HepG2 (cell line): ENCODE results near the gene KRTAP5-6. TPM values are rescaled to one million over a fixed set of nuclear protein-coding genes. Genes with fewer than 3 reads are reported as not detected.

Experiments
- GRHL1 ChIP-seq: sonication (generic); formaldehyde crosslinking; conservative IDR thresholded peaks from 2 replicates; pipeline ENCODE4 v1.8.0; 2022; ENCODE audit warnings: missing genetic modification reagents
- HNRNPH1 ChIP-seq: fragments of 200-400 bp; formaldehyde crosslinking; optimal IDR thresholded peaks from 2 replicates; pipeline ENCODE3; 2017; ENCODE audit warnings: mild to moderate bottlenecking, low read depth, low read length
- KAT2B ChIP-seq: fragments of 150-350 bp; IDR thresholded peaks from 2 replicates; pipeline ENCODE4 v1.6.1; 2014; ENCODE audit warnings: low read depth, low read length, borderline replicate concordance
- MYNN ChIP-seq: sonication (generic); formaldehyde crosslinking; IDR thresholded peaks from 2 replicates; pipeline ENCODE4 v1.4.0; 2020; ENCODE audit warnings: mild to moderate bottlenecking, low read depth, missing genetic modification reagents
- NFAT5 ChIP-seq: sonication (generic); formaldehyde crosslinking; IDR thresholded peaks from 2 replicates; pipeline ENCODE4 v1.4.0; 2020; ENCODE audit warnings: missing genetic modification reagents
- RARG ChIP-seq: sonication (generic); formaldehyde crosslinking; IDR thresholded peaks from 2 replicates; pipeline ENCODE4 v1.4.0; 2020; ENCODE audit warnings: low read depth, mild to moderate bottlenecking, missing genetic modification reagents
- SNAI1 ChIP-seq: sonication (generic); formaldehyde crosslinking; IDR thresholded peaks from 2 replicates; pipeline ENCODE4 v1.5.0; 2020; ENCODE audit warnings: mild to moderate bottlenecking, missing genetic modification reagents, borderline replicate concordance
- YEATS2 ChIP-seq: sonication (generic); formaldehyde crosslinking; IDR thresholded peaks from 2 replicates; pipeline ENCODE4 v1.4.0; 2020; ENCODE audit warnings: missing genetic modification reagents, borderline replicate concordance
- ZNF468 ChIP-seq: sonication (generic); formaldehyde crosslinking; IDR thresholded peaks from 2 replicates; pipeline ENCODE4 v1.8.0; 2022; ENCODE audit warnings: mild to moderate bottlenecking, moderate library complexity, missing genetic modification reagents
- ZNF496 ChIP-seq: sonication (generic); formaldehyde crosslinking; IDR thresholded peaks from 2 replicates; pipeline ENCODE4 v1.8.1; 2023; ENCODE audit warnings: mild to moderate bottlenecking, moderate library complexity, missing genetic modification reagents; ENCODE audit not compliant: insufficient replicate concordance
- ZNF768 ChIP-seq: sonication (generic); formaldehyde crosslinking; IDR thresholded peaks from 2 replicates; pipeline ENCODE4 v1.4.0; 2020; ENCODE audit warnings: missing genetic modification reagents
- ZNF775 ChIP-seq: sonication (generic); formaldehyde crosslinking; IDR thresholded peaks from 2 replicates; pipeline ENCODE4 v1.4.0; 2020; ENCODE audit warnings: missing genetic modification reagents, mild to moderate bottlenecking, moderate library complexity, borderline replicate concordance
- polyA plus RNA-seq, 8 experiments: library from polyadenylated mRNA; depleted of rRNA in 3 of 8; stranded (reverse) in 7 of 8; unstranded in 1 of 8; fragments of >200 nt; fragmentation: Illumina TruSeq in 4 of 8; extraction: Trizol in 4 of 8; gene quantifications; 2 replicates each; pipeline versions ENCODE4 v1.2.1 to v1.2.3, GENCODE V29; 2011 to 2016; ENCODE audit warnings: low read depth in 4 of 8, missing spikeins in 1 of 8, mixed read lengths in 1 of 8; ENCODE audit not compliant: insufficient read depth in 1 of 8
- total RNA-seq, 5 experiments: library from RNA; depleted of rRNA; stranded (reverse); fragments of >200 nt; fragmentation: Illumina TruSeq; extraction: Trizol; gene quantifications; 2 replicates each; pipeline ENCODE4 v1.2.3, GENCODE V29; 2016; ENCODE audit warnings: low read depth in 1 of 5
- TF ChIP-seq, protein P1 (sequence below): fragments of 450-650 bp; IDR thresholded peaks from 2 replicates; pipeline ENCODE4 v1.6.1; 2017; ENCODE audit warnings: mild to moderate bottlenecking
- TF ChIP-seq, protein P2 (sequence below): sonication (generic); formaldehyde crosslinking; IDR thresholded peaks from 2 replicates; pipeline ENCODE4 v1.8.1; 2023; ENCODE audit warnings: missing genetic modification reagents, inconsistent platforms, borderline replicate concordance
- TF ChIP-seq, protein P3 (sequence below): sonication (generic); formaldehyde crosslinking; IDR thresholded peaks from 2 replicates; pipeline ENCODE4 v1.5.1; 2020; ENCODE audit warnings: missing genetic modification reagents, mild to moderate bottlenecking, borderline replicate concordance

KRTAP5-6 gene
- total and polyA plus RNA-seq, 2 of the 13 experiments (the other 11 are each of a cell fraction or from before 2014, with no cell fraction given), result not detected

- TF ChIP-seq SNAI1, result peak; percentile 29; the same call in 1 of the 2 replicates
- no peak for TF ChIP-seq HNRNPH1
- TF ChIP-seq ZNF468, result 0 out of 2 replicates have a peak, but pooled peaks have one; percentile 69
- no peak for TF ChIP-seq MYNN (CRISPR knock-in tag)
- TF ChIP-seq NFAT5, result no peak
- TF ChIP-seq GRHL1 (CRISPR knock-in tag), result no peak
- TF ChIP-seq YEATS2 (CRISPR knock-in tag), result no peak
- TF ChIP-seq, protein P1, sequence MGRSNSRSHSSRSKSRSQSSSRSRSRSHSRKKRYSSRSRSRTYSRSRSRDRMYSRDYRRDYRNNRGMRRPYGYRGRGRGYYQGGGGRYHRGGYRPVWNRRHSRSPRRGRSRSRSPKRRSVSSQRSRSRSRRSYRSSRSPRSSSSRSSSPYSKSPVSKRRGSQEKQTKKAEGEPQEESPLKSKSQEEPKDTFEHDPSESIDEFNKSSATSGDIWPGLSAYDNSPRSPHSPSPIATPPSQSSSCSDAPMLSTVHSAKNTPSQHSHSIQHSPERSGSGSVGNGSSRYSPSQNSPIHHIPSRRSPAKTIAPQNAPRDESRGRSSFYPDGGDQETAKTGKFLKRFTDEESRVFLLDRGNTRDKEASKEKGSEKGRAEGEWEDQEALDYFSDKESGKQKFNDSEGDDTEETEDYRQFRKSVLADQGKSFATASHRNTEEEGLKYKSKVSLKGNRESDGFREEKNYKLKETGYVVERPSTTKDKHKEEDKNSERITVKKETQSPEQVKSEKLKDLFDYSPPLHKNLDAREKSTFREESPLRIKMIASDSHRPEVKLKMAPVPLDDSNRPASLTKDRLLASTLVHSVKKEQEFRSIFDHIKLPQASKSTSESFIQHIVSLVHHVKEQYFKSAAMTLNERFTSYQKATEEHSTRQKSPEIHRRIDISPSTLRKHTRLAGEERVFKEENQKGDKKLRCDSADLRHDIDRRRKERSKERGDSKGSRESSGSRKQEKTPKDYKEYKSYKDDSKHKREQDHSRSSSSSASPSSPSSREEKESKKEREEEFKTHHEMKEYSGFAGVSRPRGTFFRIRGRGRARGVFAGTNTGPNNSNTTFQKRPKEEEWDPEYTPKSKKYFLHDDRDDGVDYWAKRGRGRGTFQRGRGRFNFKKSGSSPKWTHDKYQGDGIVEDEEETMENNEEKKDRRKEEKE, result no peak
- no peak; the same call in 1 of the 2 replicates for TF ChIP-seq ZNF768
- TF ChIP-seq, protein P2, sequence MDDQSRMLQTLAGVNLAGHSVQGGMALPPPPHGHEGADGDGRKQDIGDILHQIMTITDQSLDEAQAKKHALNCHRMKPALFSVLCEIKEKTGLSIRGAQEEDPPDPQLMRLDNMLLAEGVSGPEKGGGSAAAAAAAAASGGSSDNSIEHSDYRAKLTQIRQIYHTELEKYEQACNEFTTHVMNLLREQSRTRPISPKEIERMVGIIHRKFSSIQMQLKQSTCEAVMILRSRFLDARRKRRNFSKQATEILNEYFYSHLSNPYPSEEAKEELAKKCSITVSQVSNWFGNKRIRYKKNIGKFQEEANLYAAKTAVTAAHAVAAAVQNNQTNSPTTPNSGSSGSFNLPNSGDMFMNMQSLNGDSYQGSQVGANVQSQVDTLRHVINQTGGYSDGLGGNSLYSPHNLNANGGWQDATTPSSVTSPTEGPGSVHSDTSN (CRISPR knock-in tag), result no peak
- TF ChIP-seq ZNF496 (CRISPR knock-in tag), result no peak
- TF ChIP-seq KAT2B, result no peak
- TF ChIP-seq ZNF775, result 0 out of 2 replicates have a peak, but pooled peaks have one; percentile 22
- TF ChIP-seq RARG, result no peak
- TF ChIP-seq, protein P3, sequence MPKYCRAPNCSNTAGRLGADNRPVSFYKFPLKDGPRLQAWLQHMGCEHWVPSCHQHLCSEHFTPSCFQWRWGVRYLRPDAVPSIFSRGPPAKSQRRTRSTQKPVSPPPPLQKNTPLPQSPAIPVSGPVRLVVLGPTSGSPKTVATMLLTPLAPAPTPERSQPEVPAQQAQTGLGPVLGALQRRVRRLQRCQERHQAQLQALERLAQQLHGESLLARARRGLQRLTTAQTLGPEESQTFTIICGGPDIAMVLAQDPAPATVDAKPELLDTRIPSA (CRISPR knock-in tag), result no peak; the same call in 1 of the 2 replicates
Measured at GRCh38 chr11:1693327-1694063, 3.5 kb upstream of the KRTAP5-6 start (continued).
